GM12873 (cell line): ENCODE results near the gene HEPHL1.

Experiments
- TF ChIP-seq, protein P1 (sequence below): IDR thresholded peaks from 2 replicates; pipeline ENCODE4 v1.5.1; 2012; ENCODE audit warnings: low read depth, mild to moderate bottlenecking, moderate library complexity, low read length, control low read depth; ENCODE audit not compliant: insufficient read depth; ENCODE audit errors: missing control alignments

The HEPHL1 gene

DNA sequence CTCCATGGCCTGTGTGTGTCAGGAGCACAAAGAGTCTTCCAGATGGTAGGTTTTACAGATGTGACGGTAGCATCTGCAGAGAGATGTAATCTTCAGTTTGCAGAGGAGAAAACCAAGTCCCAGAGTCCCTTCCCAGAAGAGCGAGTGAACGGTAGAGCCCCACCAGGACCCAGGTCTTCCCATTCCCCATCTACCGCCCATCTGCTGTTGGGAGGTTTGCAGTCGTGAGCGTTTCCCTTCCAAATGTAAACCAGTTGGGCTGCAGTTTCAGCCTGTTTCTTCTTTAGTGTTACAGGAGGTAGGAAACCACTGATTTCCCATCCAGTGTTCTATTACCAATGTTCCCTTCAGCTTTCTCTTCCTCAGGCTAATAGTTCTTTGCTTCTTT is 131.5 kb downstream of the HEPHL1 start:
- TF ChIP-seq, protein P1, sequence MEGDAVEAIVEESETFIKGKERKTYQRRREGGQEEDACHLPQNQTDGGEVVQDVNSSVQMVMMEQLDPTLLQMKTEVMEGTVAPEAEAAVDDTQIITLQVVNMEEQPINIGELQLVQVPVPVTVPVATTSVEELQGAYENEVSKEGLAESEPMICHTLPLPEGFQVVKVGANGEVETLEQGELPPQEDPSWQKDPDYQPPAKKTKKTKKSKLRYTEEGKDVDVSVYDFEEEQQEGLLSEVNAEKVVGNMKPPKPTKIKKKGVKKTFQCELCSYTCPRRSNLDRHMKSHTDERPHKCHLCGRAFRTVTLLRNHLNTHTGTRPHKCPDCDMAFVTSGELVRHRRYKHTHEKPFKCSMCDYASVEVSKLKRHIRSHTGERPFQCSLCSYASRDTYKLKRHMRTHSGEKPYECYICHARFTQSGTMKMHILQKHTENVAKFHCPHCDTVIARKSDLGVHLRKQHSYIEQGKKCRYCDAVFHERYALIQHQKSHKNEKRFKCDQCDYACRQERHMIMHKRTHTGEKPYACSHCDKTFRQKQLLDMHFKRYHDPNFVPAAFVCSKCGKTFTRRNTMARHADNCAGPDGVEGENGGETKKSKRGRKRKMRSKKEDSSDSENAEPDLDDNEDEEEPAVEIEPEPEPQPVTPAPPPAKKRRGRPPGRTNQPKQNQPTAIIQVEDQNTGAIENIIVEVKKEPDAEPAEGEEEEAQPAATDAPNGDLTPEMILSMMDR = no peak

DNA sequence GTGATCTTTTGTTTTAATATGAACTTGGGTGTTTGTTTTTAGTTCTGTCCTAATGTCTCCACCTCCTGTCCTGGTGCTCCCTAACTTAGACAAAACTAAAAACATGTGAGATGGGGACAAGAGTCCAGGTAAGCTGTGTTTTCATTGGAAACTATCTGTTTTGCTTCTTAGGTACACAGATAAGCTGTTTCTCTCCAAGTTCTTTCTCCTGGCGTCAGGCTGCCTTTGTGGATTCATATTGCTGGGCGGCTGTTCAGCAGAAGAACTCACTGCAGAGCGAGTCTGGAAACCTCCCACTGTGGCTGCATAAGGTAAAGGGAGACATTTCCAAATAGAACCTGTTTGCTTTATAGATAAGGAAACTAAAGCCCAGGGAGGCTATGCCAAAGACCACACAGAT is 132.2 kb downstream of the HEPHL1 start:
- TF ChIP-seq, protein P1 = no peak

DNA sequence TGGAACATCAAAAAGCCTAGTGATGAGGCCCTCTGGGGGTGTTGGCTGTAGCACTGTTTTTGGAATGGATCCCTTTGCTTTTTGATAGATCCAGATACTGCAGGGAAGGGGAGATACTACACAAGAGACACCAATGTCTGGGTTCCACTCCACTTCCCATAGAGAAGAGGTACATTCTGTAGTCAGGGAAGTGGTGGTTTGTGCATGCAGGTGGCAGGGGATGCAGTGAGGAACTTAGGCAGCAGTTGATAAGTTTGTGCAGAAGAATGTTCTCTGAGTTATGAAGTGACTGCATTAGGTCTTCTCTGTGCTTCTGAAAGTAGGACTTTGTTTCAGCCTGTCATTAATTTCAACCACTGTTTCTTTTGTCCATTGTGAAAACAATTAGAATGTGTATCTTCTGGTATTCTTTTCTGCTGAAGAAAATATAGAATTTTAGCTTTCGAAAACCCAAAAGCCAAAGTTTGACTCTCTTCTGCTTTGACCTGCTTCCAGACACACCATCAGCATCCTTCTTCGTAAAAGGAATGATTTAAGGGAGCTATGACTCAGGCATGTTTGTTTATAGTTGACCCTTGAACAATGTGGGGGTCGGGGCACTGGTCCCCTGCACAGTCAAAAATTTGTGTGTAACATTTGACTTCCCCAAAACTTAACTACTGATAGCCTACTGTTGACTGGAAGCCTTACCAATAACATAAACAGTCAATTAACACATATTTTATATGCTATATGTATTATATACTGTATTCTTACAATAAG is 133.1 kb downstream of the HEPHL1 start:
- TF ChIP-seq, protein P1 = no peak
